SK-N-SH (cell line): Measurements from ENCODE around the gene HRH3.

ENCODE experiments used
- EP300 ChIP-seq, 2 experiments: IDR thresholded peaks; 2 replicates each; pipeline versions ENCODE4 v1.4.0 to v1.6.1; 2012; ENCODE audit warnings: borderline replicate concordance in 1 of 2, low read depth in 1 of 2, low read length in 1 of 2
- FOXM1 ChIP-seq: IDR thresholded peaks from 2 replicates; pipeline ENCODE4 v1.4.0; 2012; ENCODE audit warnings: low read depth, mild to moderate bottlenecking
- GABPA ChIP-seq: IDR thresholded peaks from 2 replicates; pipeline ENCODE4 v1.4.0; 2012; ENCODE audit warnings: low read depth, mild to moderate bottlenecking
- MAX ChIP-seq: IDR thresholded peaks from 2 replicates; pipeline ENCODE4 v1.4.0; 2012; ENCODE audit warnings: low read depth
- NFIC ChIP-seq: IDR thresholded peaks from 2 replicates; pipeline ENCODE4 v1.4.0; 2012; ENCODE audit warnings: borderline replicate concordance
- NRF1 ChIP-seq: IDR thresholded peaks from 2 replicates; pipeline ENCODE4 v1.6.1; 2012; ENCODE audit warnings: low read depth, mild to moderate bottlenecking, low read length
- POLR2AphosphoS5 ChIP-seq: IDR thresholded peaks from 2 replicates; pipeline ENCODE4 v1.6.1; 2012; ENCODE audit warnings: low read depth, low read length
- RCOR1 ChIP-seq: fragments of 150-350 bp; IDR thresholded peaks from 2 replicates; pipeline ENCODE4 v1.6.1; 2017; ENCODE audit warnings: antibody characterized with exemption, low read length
- SMC3 ChIP-seq: IDR thresholded peaks from 2 replicates; pipeline ENCODE4 v1.6.1; 2012; ENCODE audit warnings: low read depth, low read length, improper control_type of control experiment
- TF ChIP-seq, protein P1 (sequence below): fragments of 200-600 bp; sonication (generic); IDR thresholded peaks from 2 replicates; pipeline ENCODE4 v1.6.1; 2017; ENCODE audit warnings: antibody characterized with exemption, mild to moderate bottlenecking, moderate library complexity
- TF ChIP-seq, protein P2 (sequence below): IDR thresholded peaks from 2 replicates; pipeline ENCODE4 v1.6.1; 2012; ENCODE audit warnings: mild to moderate bottlenecking, low read depth, low read length, moderate library complexity

DNA sequence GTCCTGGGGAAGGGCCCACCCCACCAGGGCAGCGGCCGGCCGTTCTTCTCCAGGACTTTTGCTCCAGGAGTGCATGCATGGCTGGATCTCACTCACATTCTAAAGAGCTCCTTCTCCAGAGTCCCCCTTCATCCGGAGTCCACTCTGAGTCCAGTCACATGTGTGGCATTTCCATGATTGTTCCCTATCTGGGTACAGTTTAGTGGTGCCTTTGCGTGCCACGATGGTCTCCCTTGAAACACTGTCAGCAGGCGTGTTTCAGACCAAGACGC lies 39.2 kb upstream of the HRH3 start:
- TF ChIP-seq, protein P1, sequence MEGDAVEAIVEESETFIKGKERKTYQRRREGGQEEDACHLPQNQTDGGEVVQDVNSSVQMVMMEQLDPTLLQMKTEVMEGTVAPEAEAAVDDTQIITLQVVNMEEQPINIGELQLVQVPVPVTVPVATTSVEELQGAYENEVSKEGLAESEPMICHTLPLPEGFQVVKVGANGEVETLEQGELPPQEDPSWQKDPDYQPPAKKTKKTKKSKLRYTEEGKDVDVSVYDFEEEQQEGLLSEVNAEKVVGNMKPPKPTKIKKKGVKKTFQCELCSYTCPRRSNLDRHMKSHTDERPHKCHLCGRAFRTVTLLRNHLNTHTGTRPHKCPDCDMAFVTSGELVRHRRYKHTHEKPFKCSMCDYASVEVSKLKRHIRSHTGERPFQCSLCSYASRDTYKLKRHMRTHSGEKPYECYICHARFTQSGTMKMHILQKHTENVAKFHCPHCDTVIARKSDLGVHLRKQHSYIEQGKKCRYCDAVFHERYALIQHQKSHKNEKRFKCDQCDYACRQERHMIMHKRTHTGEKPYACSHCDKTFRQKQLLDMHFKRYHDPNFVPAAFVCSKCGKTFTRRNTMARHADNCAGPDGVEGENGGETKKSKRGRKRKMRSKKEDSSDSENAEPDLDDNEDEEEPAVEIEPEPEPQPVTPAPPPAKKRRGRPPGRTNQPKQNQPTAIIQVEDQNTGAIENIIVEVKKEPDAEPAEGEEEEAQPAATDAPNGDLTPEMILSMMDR, result no peak
- TF ChIP-seq FOXM1 (no peak), EP300 (IDR thresholded peaks at IDR 0.05; ENCODE audit: borderline replicate concordance in 1 of 2, low read depth in 1 of 2, low read length in 1 of 2) (no peak), NRF1 (no peak), MAX (no peak), GABPA (no peak), POLR2AphosphoS5 (no peak), RCOR1 (no peak), NFIC (no peak), SMC3 (no peak)
- TF ChIP-seq, protein P2, sequence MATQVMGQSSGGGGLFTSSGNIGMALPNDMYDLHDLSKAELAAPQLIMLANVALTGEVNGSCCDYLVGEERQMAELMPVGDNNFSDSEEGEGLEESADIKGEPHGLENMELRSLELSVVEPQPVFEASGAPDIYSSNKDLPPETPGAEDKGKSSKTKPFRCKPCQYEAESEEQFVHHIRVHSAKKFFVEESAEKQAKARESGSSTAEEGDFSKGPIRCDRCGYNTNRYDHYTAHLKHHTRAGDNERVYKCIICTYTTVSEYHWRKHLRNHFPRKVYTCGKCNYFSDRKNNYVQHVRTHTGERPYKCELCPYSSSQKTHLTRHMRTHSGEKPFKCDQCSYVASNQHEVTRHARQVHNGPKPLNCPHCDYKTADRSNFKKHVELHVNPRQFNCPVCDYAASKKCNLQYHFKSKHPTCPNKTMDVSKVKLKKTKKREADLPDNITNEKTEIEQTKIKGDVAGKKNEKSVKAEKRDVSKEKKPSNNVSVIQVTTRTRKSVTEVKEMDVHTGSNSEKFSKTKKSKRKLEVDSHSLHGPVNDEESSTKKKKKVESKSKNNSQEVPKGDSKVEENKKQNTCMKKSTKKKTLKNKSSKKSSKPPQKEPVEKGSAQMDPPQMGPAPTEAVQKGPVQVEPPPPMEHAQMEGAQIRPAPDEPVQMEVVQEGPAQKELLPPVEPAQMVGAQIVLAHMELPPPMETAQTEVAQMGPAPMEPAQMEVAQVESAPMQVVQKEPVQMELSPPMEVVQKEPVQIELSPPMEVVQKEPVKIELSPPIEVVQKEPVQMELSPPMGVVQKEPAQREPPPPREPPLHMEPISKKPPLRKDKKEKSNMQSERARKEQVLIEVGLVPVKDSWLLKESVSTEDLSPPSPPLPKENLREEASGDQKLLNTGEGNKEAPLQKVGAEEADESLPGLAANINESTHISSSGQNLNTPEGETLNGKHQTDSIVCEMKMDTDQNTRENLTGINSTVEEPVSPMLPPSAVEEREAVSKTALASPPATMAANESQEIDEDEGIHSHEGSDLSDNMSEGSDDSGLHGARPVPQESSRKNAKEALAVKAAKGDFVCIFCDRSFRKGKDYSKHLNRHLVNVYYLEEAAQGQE, result no peak
